Loucy (cell line): ENCODE measurements around the gene C9.

Experiments used
- EZH2phosphoT487 ChIP-seq: fragments of 200-600 bp; IDR thresholded peaks from 2 replicates; pipeline ENCODE4 v1.6.1; 2018; ENCODE audit warnings: antibody characterized with exemption, mild to moderate bottlenecking, moderate library complexity, borderline replicate concordance
- TF ChIP-seq, protein P1 (sequence below): fragments of 200-600 bp; sonication (generic); conservative IDR thresholded peaks from 2 replicates; pipeline ENCODE4 v1.5.1; 2014; ENCODE audit warnings: mild to moderate bottlenecking, antibody characterized with exemption, low read length

GRCh38 chr5:39394946-39395345, 30.7 kb upstream of the C9 start:
- TF ChIP-seq, protein P1, sequence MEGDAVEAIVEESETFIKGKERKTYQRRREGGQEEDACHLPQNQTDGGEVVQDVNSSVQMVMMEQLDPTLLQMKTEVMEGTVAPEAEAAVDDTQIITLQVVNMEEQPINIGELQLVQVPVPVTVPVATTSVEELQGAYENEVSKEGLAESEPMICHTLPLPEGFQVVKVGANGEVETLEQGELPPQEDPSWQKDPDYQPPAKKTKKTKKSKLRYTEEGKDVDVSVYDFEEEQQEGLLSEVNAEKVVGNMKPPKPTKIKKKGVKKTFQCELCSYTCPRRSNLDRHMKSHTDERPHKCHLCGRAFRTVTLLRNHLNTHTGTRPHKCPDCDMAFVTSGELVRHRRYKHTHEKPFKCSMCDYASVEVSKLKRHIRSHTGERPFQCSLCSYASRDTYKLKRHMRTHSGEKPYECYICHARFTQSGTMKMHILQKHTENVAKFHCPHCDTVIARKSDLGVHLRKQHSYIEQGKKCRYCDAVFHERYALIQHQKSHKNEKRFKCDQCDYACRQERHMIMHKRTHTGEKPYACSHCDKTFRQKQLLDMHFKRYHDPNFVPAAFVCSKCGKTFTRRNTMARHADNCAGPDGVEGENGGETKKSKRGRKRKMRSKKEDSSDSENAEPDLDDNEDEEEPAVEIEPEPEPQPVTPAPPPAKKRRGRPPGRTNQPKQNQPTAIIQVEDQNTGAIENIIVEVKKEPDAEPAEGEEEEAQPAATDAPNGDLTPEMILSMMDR = no peak
- no peak for TF ChIP-seq EZH2phosphoT487
